PC-3 (cell line): ENCODE measurements around the gene PPP1R16B.

Source experiments
- EZH2 ChIP-seq: fragments of 300-600 bp; sonication (generic); IDR thresholded peaks from one replicate; pipeline ENCODE4 v1.6.1; 2017; ENCODE audit warnings: antibody characterized with exemption, mild to moderate bottlenecking, low read length; ENCODE audit not compliant: unreplicated experiment
- EZH2phosphoT487 ChIP-seq: fragments of 300-600 bp; sonication (generic); IDR thresholded peaks from 2 replicates; pipeline ENCODE4 v1.6.1; 2018; ENCODE audit warnings: mild to moderate bottlenecking, antibody characterized with exemption, low read length, borderline replicate concordance
- TF ChIP-seq, protein P1 (sequence below): fragments of 300-600 bp; sonication (generic); conservative IDR thresholded peaks from 2 replicates; pipeline ENCODE4 v1.5.1; 2017; ENCODE audit warnings: antibody characterized with exemption, low read depth, mild to moderate bottlenecking, low read length

DNA sequence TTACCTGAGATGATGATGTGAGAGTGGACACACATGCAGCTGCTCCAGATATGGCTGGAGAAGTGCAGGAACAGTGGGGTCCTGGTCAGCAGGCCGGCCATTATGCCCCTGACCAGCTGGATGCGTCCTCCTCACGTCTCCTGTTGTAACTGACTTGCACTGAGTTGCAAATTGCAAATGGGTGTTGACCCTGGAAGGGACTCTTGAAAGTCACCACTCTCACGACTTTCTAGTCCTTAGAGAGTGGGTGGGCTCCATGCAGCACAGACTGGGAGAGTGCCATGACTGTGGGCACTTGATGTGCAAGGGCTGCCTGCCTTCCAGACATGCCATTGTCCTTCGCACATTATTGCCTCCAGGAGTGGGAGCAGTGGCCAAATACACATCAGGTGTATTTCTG, 131.5 kb downstream of the PPP1R16B start:
- TF ChIP-seq, protein P1, sequence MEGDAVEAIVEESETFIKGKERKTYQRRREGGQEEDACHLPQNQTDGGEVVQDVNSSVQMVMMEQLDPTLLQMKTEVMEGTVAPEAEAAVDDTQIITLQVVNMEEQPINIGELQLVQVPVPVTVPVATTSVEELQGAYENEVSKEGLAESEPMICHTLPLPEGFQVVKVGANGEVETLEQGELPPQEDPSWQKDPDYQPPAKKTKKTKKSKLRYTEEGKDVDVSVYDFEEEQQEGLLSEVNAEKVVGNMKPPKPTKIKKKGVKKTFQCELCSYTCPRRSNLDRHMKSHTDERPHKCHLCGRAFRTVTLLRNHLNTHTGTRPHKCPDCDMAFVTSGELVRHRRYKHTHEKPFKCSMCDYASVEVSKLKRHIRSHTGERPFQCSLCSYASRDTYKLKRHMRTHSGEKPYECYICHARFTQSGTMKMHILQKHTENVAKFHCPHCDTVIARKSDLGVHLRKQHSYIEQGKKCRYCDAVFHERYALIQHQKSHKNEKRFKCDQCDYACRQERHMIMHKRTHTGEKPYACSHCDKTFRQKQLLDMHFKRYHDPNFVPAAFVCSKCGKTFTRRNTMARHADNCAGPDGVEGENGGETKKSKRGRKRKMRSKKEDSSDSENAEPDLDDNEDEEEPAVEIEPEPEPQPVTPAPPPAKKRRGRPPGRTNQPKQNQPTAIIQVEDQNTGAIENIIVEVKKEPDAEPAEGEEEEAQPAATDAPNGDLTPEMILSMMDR, result no peak
- no peak for TF ChIP-seq EZH2
- TF ChIP-seq EZH2phosphoT487, result no peak
